Hepatocyte (in vitro differentiated cells): ENCODE results near the gene RNF169.

Source experiments
- CTCF ChIP-seq: fragments of 200-600 bp; sonication (generic); IDR thresholded peaks from 2 replicates; pipeline ENCODE4 v1.5.1; 2016; ENCODE audit warnings: antibody characterized with exemption, mild to moderate bottlenecking; ENCODE audit not compliant: poor library complexity
- EZH2phosphoT487 ChIP-seq: fragments of 200-600 bp; sonication (generic); IDR thresholded peaks from one replicate; pipeline ENCODE4 v1.6.1; 2018; ENCODE audit warnings: antibody characterized with exemption, mild to moderate bottlenecking, low read depth, moderate library complexity; ENCODE audit not compliant: unreplicated experiment, severe bottlenecking

GRCh38 chr11:74754507-74755252 lies 6.0 kb downstream of the RNF169 start:
- TF ChIP-seq CTCF, result no peak
- TF ChIP-seq EZH2phosphoT487, result no peak
